Motor neuron (in vitro differentiated cells): ENCODE measurements around the gene OR9I1. TPM values are rescaled to one million over a fixed set of nuclear protein-coding genes. Genes with fewer than 3 reads are reported as not detected.
A peak's percentile ranks its signal among the peaks of the same experiment; 100 is the strongest.

ENCODE experiments used
- ATAC-seq, 8 experiments: fragments of 200-7000 bp; cut with Tn5 transposase; replicated peaks in 6 of 8; 2 replicates each; pipeline ENCODE4 v1.8.0; 2021; ENCODE audit warnings: mild to moderate bottlenecking in 8 of 8, moderate library complexity in 8 of 8
- H3K27ac ChIP-seq, 2 donors: fragments of 250-450 bp; sonication (Bioruptor Pico); 2 replicates each; pipeline ENCODE4 v1.9.0; 2021; ENCODE audit warnings: antibody characterized with exemption in 2 of 2, mild to moderate bottlenecking in 2 of 2, moderate library complexity in 1 of 2
- H3K4me1 ChIP-seq, 2 donors: fragments of 250-450 bp; sonication (Bioruptor Pico); replicated peaks in 1 of 2; 2 replicates each; pipeline ENCODE4 v1.6.1; 2021; ENCODE audit warnings: antibody characterized with exemption in 2 of 2, mild to moderate bottlenecking in 2 of 2, moderate library complexity in 1 of 2
- H3K4me3 ChIP-seq, 5 donors: fragments of 250-450 bp; sonication (Bioruptor Pico); 2 replicates each; pipeline ENCODE4 v1.9.0; 2021; ENCODE audit warnings: antibody characterized with exemption in 5 of 5, mild to moderate bottlenecking in 5 of 5, moderate library complexity in 4 of 5
- WGBS, 10 experiments: fragments of 450-650 bp; shearing (Covaris generic); methylation state at CpG; one replicate each; pipeline ENCODE4 v1.0.0; 2022; 5-methylcytosine and 5-hydroxymethylcytosine counted together
- in situ Hi-C, 9 experiments: fragments of 400-800 bp; cut with MboI; loops; one replicate each; pipeline ENCODE4 v1.15.0; 2021; ENCODE audit warnings: low sequenced_read_pairs in 9 of 9, low pct_unique_long_range_greater_than_20kb in 2 of 9; ENCODE audit not compliant: unreplicated experiment in 9 of 9
- total RNA-seq, 8 experiments: library from RNA; unstranded; fragments of 300-600 nt; gene quantifications; 2 replicates each; pipeline versions ENCODE4 v1.2.3 to v1.2.4, GENCODE V29; 2022

OR9I1 gene, protein sequence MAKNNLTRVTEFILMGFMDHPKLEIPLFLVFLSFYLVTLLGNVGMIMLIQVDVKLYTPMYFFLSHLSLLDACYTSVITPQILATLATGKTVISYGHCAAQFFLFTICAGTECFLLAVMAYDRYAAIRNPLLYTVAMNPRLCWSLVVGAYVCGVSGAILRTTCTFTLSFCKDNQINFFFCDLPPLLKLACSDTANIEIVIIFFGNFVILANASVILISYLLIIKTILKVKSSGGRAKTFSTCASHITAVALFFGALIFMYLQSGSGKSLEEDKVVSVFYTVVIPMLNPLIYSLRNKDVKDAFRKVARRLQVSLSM
- under 1 TPM in 4 of 8 experiments, not detected in 4; 0.14 to 0.71 (median 0.28) TPM for total RNA-seq

DNA sequence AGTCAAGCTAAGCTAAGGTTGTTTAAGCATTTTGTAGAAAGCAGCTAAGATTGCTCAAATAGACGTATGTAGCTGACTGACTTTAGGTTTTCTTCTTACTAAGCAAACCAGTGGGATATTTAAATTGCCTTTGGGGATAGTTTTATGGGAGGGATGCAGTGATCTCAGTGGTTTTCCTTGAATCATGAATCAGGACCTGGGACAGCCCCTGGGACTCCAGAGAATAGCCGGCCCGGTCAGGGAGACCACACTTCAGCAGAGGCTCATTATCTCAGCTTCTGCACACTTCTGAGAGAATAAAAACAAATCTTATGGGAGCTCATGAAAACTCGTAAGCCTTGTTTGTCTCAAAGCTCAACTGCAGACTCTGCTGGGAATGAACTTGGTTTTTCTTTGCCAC, at the start of gene OR9I1:
OR9I1 (minus strand) TSS at position 62 of the 400 bp plus-strand sequence. CDS start 6,086 bp downstream, outside the sequence.
- in situ Hi-C loops, result no loop called here
- no peaks in the 10 kb centered on the region for H3K4me1 ChIP-seq
- ATAC-seq, result no peak
- no peak within 1 kb of the TSS for H3K4me3 ChIP-seq
- WGBS, 10 experiments, result 0 to 68% (median 20%) methylated on average over 1 to 4 of the region's 4 CpGs; no CpG with 5 or more reads in 1 of the 10 experiments
- no peak within 1 kb of the TSS for H3K27ac ChIP-seq

DNA sequence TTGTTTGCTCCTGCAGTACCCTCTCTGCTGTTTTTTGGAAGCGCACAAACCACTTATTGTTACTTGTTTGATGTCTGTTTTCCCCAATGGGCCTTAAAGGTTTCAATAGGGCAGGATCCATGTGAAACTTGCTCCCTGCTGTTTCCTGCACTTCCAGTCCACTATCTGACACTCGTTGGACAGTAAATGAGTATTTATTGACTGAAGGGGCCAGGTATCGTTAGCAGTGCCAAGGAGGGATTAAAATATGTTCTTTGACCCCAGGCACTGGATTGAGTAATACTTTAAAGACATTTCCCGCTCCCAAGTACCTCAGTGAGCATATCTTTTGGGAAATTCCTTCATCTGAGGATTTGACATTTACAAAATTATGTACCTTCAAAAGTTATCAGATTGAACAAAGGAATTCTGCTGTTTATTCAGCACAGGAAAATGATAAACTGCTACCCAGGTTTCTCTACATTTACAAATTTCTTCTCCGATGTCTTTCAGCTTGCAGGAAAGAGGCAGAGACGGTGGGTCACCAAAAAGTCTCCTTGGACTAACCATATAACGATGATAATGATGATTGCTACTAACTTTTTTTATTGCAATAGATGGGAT, 40.3 kb upstream of the OR9I1 start:
- Histone ChIP-seq H3K4me3 (no peak overlapping the region), H3K4me1 (no peaks in the 10 kb centered on the region), H3K27ac (no peak overlapping the region)
- ATAC-seq, result no peak
- WGBS, 10 experiments, result 0 to 100% (median 71%) methylated on average over 1 to 7 of the region's 7 CpGs; no CpG with 5 or more reads in 1 of the 10 experiments
- in situ Hi-C loops, result no loop called here

- Histone ChIP-seq H3K4me1 (no peaks in the 10 kb centered on the region), H3K4me3 (no peak overlapping the region), H3K27ac (no peak overlapping the region)
- in situ Hi-C loops, result no loop called here
- 17 to 100% (median 52%) methylated on average over 1 of the region's 1 CpG; no CpG with 5 or more reads in 2 of the 10 experiments for WGBS, 10 experiments
- ATAC-seq, result no peak
These were observed 39.7 kb upstream of the OR9I1 start for GRCh38 chr11:58164990-58165389.

- Histone ChIP-seq H3K27ac (no peak overlapping the region), H3K4me3 (no peak overlapping the region), H3K4me1 (no peaks in the 10 kb centered on the region)
- in situ Hi-C loops, result no loop called here
- 20 to 100% (median 84%) methylated on average over 1 to 2 of the region's 4 CpGs; no CpG with 5 or more reads in 4 of the 10 experiments for WGBS, 10 experiments
- no peak for ATAC-seq
These were observed 39.1 kb upstream of the OR9I1 start for GRCh38 chr11:58164389-58164788.

DNA sequence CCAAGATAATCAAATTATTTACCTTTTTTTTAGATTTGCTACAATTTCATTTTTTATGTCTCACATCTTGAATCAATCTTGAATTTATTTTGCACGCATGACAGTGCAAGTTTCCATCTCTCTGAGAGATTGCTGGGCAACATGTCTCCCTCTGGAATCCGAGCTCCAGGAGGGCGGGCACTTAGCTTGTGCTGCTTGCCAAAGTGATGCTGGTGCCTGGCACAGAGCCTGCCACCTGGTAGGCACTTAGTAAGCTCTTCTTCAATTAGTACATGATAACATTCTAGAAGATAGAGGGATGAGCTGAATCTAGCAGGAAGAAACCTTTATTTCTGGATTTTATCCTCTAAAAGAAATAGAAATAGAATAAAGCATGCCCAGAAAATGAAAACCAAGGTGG, 27.5 kb upstream of the OR9I1 start:
- in situ Hi-C loops, result no loop called here
- H3K4me1 ChIP-seq, result no peaks in the 10 kb centered on the region
- 0 to 100% (median 57%) methylated on average over 1 to 3 of the region's 3 CpGs for WGBS, 10 experiments
- no peak overlapping the region for H3K4me3 ChIP-seq
- no peak for ATAC-seq
- H3K27ac ChIP-seq, result no peak overlapping the region

- in situ Hi-C loops, result no loop called here
- H3K4me1 ChIP-seq, result no peaks in the 10 kb centered on the region
- H3K4me3 ChIP-seq, result no peak overlapping the region
- 33 to 57% (median 42%) methylated on average over 1 of the region's 1 CpG; no CpG with 5 or more reads in 6 of the 10 experiments for WGBS, 10 experiments
- no peak for ATAC-seq
- no peak overlapping the region for H3K27ac ChIP-seq
These were observed 17.4 kb upstream of the OR9I1 start for GRCh38 chr11:58142761-58143160.

GRCh38 chr11:58135171-58135570, 9.8 kb upstream of the OR9I1 start:
- ATAC-seq, result no peak
- no peak overlapping the region for H3K4me3 ChIP-seq
- in situ Hi-C loops, result no loop called here
- WGBS, 10 experiments, result 0 to 83% (median 67%) methylated on average over 1 of the region's 1 CpG; no CpG with 5 or more reads in 5 of the 10 experiments
- no peak overlapping the region for H3K27ac ChIP-seq
- H3K4me1 ChIP-seq, result no peaks in the 10 kb centered on the region

GRCh38 chr11:58134151-58134550, 8.8 kb upstream of the OR9I1 start:
- in situ Hi-C loops, result no loop called here
- WGBS, 10 experiments, result 0% methylated on average over 1 of the region's 1 CpG; no CpG with 5 or more reads in 9 of the 10 experiments
- Histone ChIP-seq H3K4me1 (no peaks in the 10 kb centered on the region), H3K4me3 (no peak overlapping the region), H3K27ac (no peak overlapping the region)
- peak in 2 of 8 experiments; percentile 51 to 54 for ATAC-seq

GRCh38 chr11:58133309-58134076, 8.2 kb upstream of the OR9I1 start:
- ATAC-seq, result peak in 2 of 8 experiments; percentile 41 to 78
- WGBS, 10 experiments, result 7 to 85% (median 45%) methylated on average over 1 to 7 of the region's 7 CpGs; no CpG with 5 or more reads in 1 of the 10 experiments
- Histone ChIP-seq H3K4me1 (no peaks in the 10 kb centered on the region), H3K27ac (no peak overlapping the region), H3K4me3 (no peak overlapping the region)
- in situ Hi-C loops, result no loop called here

- Histone ChIP-seq H3K4me1 (no peaks in the 10 kb centered on the region), H3K4me3 (no peak overlapping the region), H3K27ac (no peak overlapping the region)
- ATAC-seq, result no peak
- in situ Hi-C loops, result no loop called here
These were observed 2.0 kb upstream of the OR9I1 start for GRCh38 chr11:58127350-58127749.

GRCh38 chr11:58121096-58121495, 4.2 kb downstream of the OR9I1 start:
- 0 to 100% (median 84%) methylated on average over 1 of the region's 1 CpG; no CpG with 5 or more reads in 6 of the 10 experiments for WGBS, 10 experiments
- Histone ChIP-seq H3K4me1 (no peaks in the 10 kb centered on the region), H3K4me3 (no peak overlapping the region), H3K27ac (no peak overlapping the region)
- ATAC-seq, result no peak
- in situ Hi-C loops, result no loop called here

- no peak for ATAC-seq
- no peak overlapping the region for H3K27ac ChIP-seq
- 30 to 100% (median 66%) methylated on average over 1 to 2 of the region's 2 CpGs; no CpG with 5 or more reads in 2 of the 10 experiments for WGBS, 10 experiments
- in situ Hi-C loops, result no loop called here
- H3K4me3 ChIP-seq, result no peak overlapping the region
- H3K4me1 ChIP-seq, result no peaks in the 10 kb centered on the region
These were observed 27.9 kb downstream of the OR9I1 start for GRCh38 chr11:58097437-58097836.

- in situ Hi-C loops, result no loop called here
- WGBS, 10 experiments, result 0 to 63% (median 32%) methylated on average over 1 to 2 of the region's 2 CpGs
- H3K4me3 ChIP-seq, result no peak overlapping the region
These were observed 38.8 kb downstream of the OR9I1 start for GRCh38 chr11:58086528-58086927.

More at GRCh38 chr11:58086528-58086927, 38.8 kb downstream of the OR9I1 start:
- H3K27ac ChIP-seq, result no peak overlapping the region
- no peak for ATAC-seq
- no peaks in the 10 kb centered on the region for H3K4me1 ChIP-seq
